A549 treated with CORT108297 at 1 μM for 4 hours (cell line): ENCODE data around the gene PIK3CA. TPM values are rescaled to one million over a fixed set of nuclear protein-coding genes. Genes with fewer than 3 reads are reported as not detected.

ENCODE experiments used
- total RNA-seq: library from RNA; stranded (reverse); fragments of 200-300 nt; extraction: Qiagen RNA extraction; gene quantifications from 5 replicates; pipeline ENCODE4 v1.2.3, GENCODE V29; 2022

The PIK3CA gene
- total RNA-seq = 4.7 to 7.9 TPM (median 6.3 TPM) in 5 replicates

GRCh38 chr3:179147873-179148615, at the start of gene PIK3CA:
TSS of gene PIK3CA (plus strand) at chr3:179148357. CDS start at chr3:179198826, 50,469 bp downstream.

GRCh38 chr3:179250803-179251476, 102.8 kb downstream of the PIK3CA start, which contains the start of gene KCNMB3:
TSS of gene KCNMB3 (minus strand) at chr3:179251114. CDS start at chr3:179250990, 124 bp downstream.

Other genes with a start within 250 kb of the PIK3CA start
- 5.5 to 7.4 TPM (median 6.0 TPM) in 5 replicates for gene ZMAT3, start 76.5 kb upstream of the PIK3CA start, total RNA-seq
- gene KCNMB3, start 102.8 kb downstream of the PIK3CA start, total RNA-seq = 1.1 to 1.7 TPM (median 1.3 TPM) in 5 replicates
- gene ZNF639, start 174.7 kb downstream of the PIK3CA start, total RNA-seq = 21.3 to 23.1 TPM (median 21.9 TPM) in 5 replicates
- gene MFN1, start 199.4 kb downstream of the PIK3CA start, total RNA-seq = 17.3 to 21.4 TPM (median 18.7 TPM) in 5 replicates